Heart right ventricle (tissue), 16 donors: ENCODE data around the gene ADD3. TPM values are rescaled to one million over a fixed set of nuclear protein-coding genes. Genes with fewer than 3 reads are reported as not detected.
"Not testable (repeated sequence)": the region's sequence is repeated elsewhere in the genome, so short reads cannot be mapped to it uniquely, and the experiment has no call there.

Source experiments
- ATAC-seq, 8 donors: fragments of 200-7000 bp; cut with Tn5 transposase; one replicate each; pipeline ENCODE4 v1.9.1; 2020; ENCODE audit warnings: mild to moderate bottlenecking in 8 of 8, moderate library complexity in 8 of 8, moderate number of reproducible peaks in 1 of 8
- DNase-seq, 2 donors: peaks; one replicate each; pipeline ENCODE4 v3.0.0-alpha.2; 2020
- H3K27ac ChIP-seq, 10 donors: fragments of 200-600 bp; sonication (generic) in 2 of 10; one replicate each; pipeline versions ENCODE4 v1.5.0 to v1.8.0; 2020 to 2022; ENCODE audit warnings: mild to moderate bottlenecking in 3 of 10
- H3K27me3 ChIP-seq, 7 donors: fragments of 200-600 bp; one replicate each; pipeline ENCODE4 v1.8.0; 2021 to 2022; ENCODE audit warnings: mild to moderate bottlenecking in 2 of 7
- H3K36me3 ChIP-seq, 9 donors: fragments of 200-600 bp; sonication (generic) in 1 of 9; one replicate each; pipeline versions ENCODE4 v1.5.0 to v1.8.0; 2020 to 2022; ENCODE audit warnings: mild to moderate bottlenecking in 2 of 9
- H3K4me1 ChIP-seq, 9 donors: fragments of 200-600 bp; sonication (generic) in 1 of 9; one replicate each; pipeline versions ENCODE4 v1.5.0 to v1.8.0; 2020 to 2022; ENCODE audit warnings: mild to moderate bottlenecking in 4 of 9
- H3K4me3 ChIP-seq, 10 donors: fragments of 200-600 bp; sonication (generic) in 2 of 10; one replicate each; pipeline versions ENCODE4 v1.5.0 to v1.8.0; 2020 to 2022; ENCODE audit warnings: mild to moderate bottlenecking in 7 of 10, moderate library complexity in 2 of 10
- H3K9me3 ChIP-seq, 11 donors: fragments of 200-600 bp in 10 of 11; sonication (generic) in 2 of 11; one replicate each; pipeline versions ENCODE4 v1.5.0 to v1.8.0; 2013 to 2022; ENCODE audit warnings: mild to moderate bottlenecking in 2 of 11, control low read depth in 1 of 11, moderate library complexity in 1 of 11
- CTCF ChIP-seq, 9 donors: fragments of 200-600 bp; sonication (generic) in 2 of 9; IDR thresholded peaks; one replicate each; pipeline versions ENCODE4 v1.5.0 to v1.8.0; 2021 to 2022; ENCODE audit warnings: antibody characterized with exemption in 9 of 9, mild to moderate bottlenecking in 5 of 9, moderate library complexity in 1 of 9
- WGBS, 2 donors: extraction: QIAGEN DNeasy Blood & Tissue Kit; methylation state at CpG; one replicate each; pipeline ENCODE4 v1.1.7; 2013; ENCODE audit warnings: inconsistent platforms in 1 of 2; 5-methylcytosine and 5-hydroxymethylcytosine counted together
- intact Hi-C, 10 donors: fragments of 100-400 bp; cut with DNase I; formaldehyde crosslinking; loops; one replicate each; pipeline versions ENCODE4 v1.11.1 to v1.14.2; 2022
- polyA plus RNA-seq, 2 donors: library from polyadenylated mRNA; stranded (reverse); fragments of 200-250 nt; gene quantifications; one replicate each; pipeline ENCODE4 v1.2.3, GENCODE V29; 2013
- total RNA-seq, 10 donors: library from RNA; stranded (reverse); fragmentation: NEBNext Ultra II Directional in 3 of 10; extraction: Animal tissue kit (Norgen Biotek cat#: 25700) in 3 of 10; gene quantifications; one replicate each; pipeline versions ENCODE4 v1.2.1 to v1.2.4, GENCODE V29; 2021 to 2023
- donor health status: Arrhythmogenic right ventricular cardiomyopathy.
- donor health status: ischemic (EF 13 %, LVEDD 7.1; RV severe dilation, severe dysfunction).
- donor health status: healthy with polysubstance abuse.
- donor health status: DM: no; HTN: yes; CAD: no.
- donor health status: DM: no; HTN: no; CAD: no.
- donor health status: ischemic (EF 25% LVEDD 6.9; RV normal size, moderate dysfunction).
- donor health status: ischemic (EF 25% LVEDD 5.7; RV mildly dilated, moderate dysfunction).
- donor health status: healthy.
- donor health status: DM: yes; HTN: yes; CAD: no.
- donor health status: Ischemic cardiomyopathy.
- donor health status: ischemic (EF 35%, LVEDD 5.7; RV mildly dilated, moderate dysfunction).
- donor health status: nonischemic (EF 11% LVEDD 7.7; RV severe dilation, severe dysfunction).
- donor health status: DM: yes; HTN: yes; CAD: no.
- donor health status: PGD.
- donor health status: ischemic (EF 29% LVEDD 5.4; RV normal size, mild dysfunction).
- donor health status: nonischemic (EF 23%, LVEDD 6.1; RV moderate dilation, normal function).

The ADD3 gene
- total and polyA plus RNA-seq, 12 donors, result 28.0 to 106 (median 87.8) TPM

DNA sequence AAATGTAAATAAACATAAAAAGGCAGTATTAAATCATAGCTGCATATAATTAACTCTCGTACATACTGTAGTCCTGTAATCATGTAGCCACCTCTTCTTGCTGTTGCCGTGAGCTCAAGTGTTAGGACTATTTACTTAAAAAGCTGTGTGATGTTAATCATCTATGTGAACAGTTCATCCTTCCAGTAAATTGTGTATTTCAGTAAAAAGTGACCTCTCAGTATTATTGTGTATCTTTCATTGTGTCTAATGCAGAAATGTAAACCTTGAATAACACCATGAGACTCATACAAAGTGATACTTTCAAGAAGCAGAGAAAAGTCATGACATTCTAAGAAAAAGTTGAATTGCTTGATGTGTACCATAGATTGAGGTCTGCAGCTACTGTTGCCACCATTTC lies 38.0 kb downstream of the ADD3 start:
- Histone ChIP-seq H3K27me3 (no peaks in the 10 kb centered on the region), H3K4me3 (no peak overlapping the region), H3K27ac (no peak overlapping the region), H3K4me1 (peaks cover 0 to 46% (median 29%) of the 10 kb centered on the region in 9 donors), H3K9me3 (peaks cover 0 to 18% (median 0%) of the 10 kb centered on the region in 11 donors), H3K36me3 (no peaks in the 10 kb centered on the region)
- no peak for TF ChIP-seq CTCF (IDR thresholded peaks at IDR 0.05)
- 79% methylated on average over 2 of the region's 2 CpGs for WGBS, 2 donors
- intact Hi-C loops, result no loop called here
- no peak for DNase-seq
- no peak for ATAC-seq

- H3K9me3 ChIP-seq, result peaks cover 0 to 18% (median 0%) of the 10 kb centered on the region in 11 donors
- DNase-seq, H3K4me3 ChIP-seq, H3K27me3 ChIP-seq, intact Hi-C loops, ATAC-seq, H3K27ac ChIP-seq, H3K36me3 ChIP-seq: not testable (repeated sequence)
- WGBS, 2 donors, result 98 to 100% methylated on average over 2 of the region's 2 CpGs
- H3K4me1 ChIP-seq, result peaks cover 0 to 34% (median 20%) of the 10 kb centered on the region in 9 donors
Observed at GRCh38 chr10:110048145-110048544, 40.4 kb downstream of the ADD3 start.

GRCh38 chr10:110048781-110049180 lies 41.0 kb downstream of the ADD3 start:
- Histone ChIP-seq H3K27ac (no peak overlapping the region), H3K27me3 (no peaks in the 10 kb centered on the region), H3K4me3 (no peak overlapping the region), H3K4me1 (peaks cover 0 to 38% (median 23%) of the 10 kb centered on the region in 9 donors), H3K9me3 (peaks cover 0 to 18% (median 0%) of the 10 kb centered on the region in 11 donors), H3K36me3 (no peaks in the 10 kb centered on the region)
- no peak for ATAC-seq
- intact Hi-C loops, result no loop called here
- DNase-seq, result no peak
- TF ChIP-seq CTCF (IDR thresholded peaks at IDR 0.05), result no peak
- WGBS, 2 donors, result 83 to 86% methylated on average over 1 of the region's 1 CpG

- DNase-seq, H3K27me3 ChIP-seq, ATAC-seq, H3K36me3 ChIP-seq, H3K27ac ChIP-seq, intact Hi-C loops, H3K4me3 ChIP-seq: not testable (repeated sequence)
- Histone ChIP-seq H3K9me3 (peaks cover 0 to 18% (median 0%) of the 10 kb centered on the region in 11 donors), H3K4me1 (peaks cover 0 to 42% (median 17%) of the 10 kb centered on the region in 9 donors)
- WGBS, 2 donors, result 93 to 97% methylated on average over 7 of the region's 7 CpGs
Observed at GRCh38 chr10:110049889-110050591, 42.3 kb downstream of the ADD3 start.

GRCh38 chr10:110051487-110051886 lies 43.7 kb downstream of the ADD3 start:
- ATAC-seq (no peak), DNase-seq (no peak)
- Histone ChIP-seq H3K27me3 (no peaks in the 10 kb centered on the region), H3K4me1 (peaks cover 0 to 54% (median 19%) of the 10 kb centered on the region in 9 donors), H3K9me3 (peaks cover 0 to 18% (median 0%) of the 10 kb centered on the region in 11 donors), H3K36me3 (no peaks in the 10 kb centered on the region), H3K4me3 (no peak overlapping the region), H3K27ac (no peak overlapping the region)
- WGBS, 2 donors, result 84 to 86% methylated on average over 2 of the region's 2 CpGs
- intact Hi-C loops, result no loop called here
- TF ChIP-seq CTCF (IDR thresholded peaks at IDR 0.05), result no peak
